AG10803 (cell line): ENCODE measurements around the gene ATP8A2.
"Not testable (repeated sequence)": the region's sequence is repeated elsewhere in the genome, so short reads cannot be mapped to it uniquely, and the experiment has no call there.

Experiments
- DNase-seq: peaks from one replicate; pipeline ENCODE4 v3.0.0; 2010; ENCODE audit warnings: low read depth
- H3K4me3 ChIP-seq: 2 replicates; pipeline ENCODE4 v1.5.1; 2011; ENCODE audit warnings: mild to moderate bottlenecking, low read length, control low read depth
- CTCF ChIP-seq: conservative IDR thresholded peaks from 2 replicates; pipeline ENCODE4 v1.5.1; 2011; ENCODE audit warnings: mild to moderate bottlenecking, low read length, control low read depth, inconsistent platforms

Gene ATP8A2

GRCh38 chr13:25807562-25807961, 435.8 kb downstream of the ATP8A2 start:
- DNase-seq, result no peak
- no peak for TF ChIP-seq CTCF
- H3K4me3 ChIP-seq, result no peak overlapping the region

- TF ChIP-seq CTCF, result no peak
- no peak for DNase-seq
- H3K4me3 ChIP-seq, result no peak overlapping the region
Measured at GRCh38 chr13:25811506-25811905, 439.7 kb downstream of the ATP8A2 start.

- DNase-seq, result no peak
- H3K4me3 ChIP-seq, result no peak overlapping the region
- no peak for TF ChIP-seq CTCF
Measured at GRCh38 chr13:25816239-25816638, 444.5 kb downstream of the ATP8A2 start.

- no peak overlapping the region for H3K4me3 ChIP-seq
- no peak for DNase-seq
- TF ChIP-seq CTCF, result no peak
Measured at GRCh38 chr13:25819856-25820530, 448.2 kb downstream of the ATP8A2 start.

- no peak for TF ChIP-seq CTCF
Measured at GRCh38 chr13:25821776-25822175, 450.0 kb downstream of the ATP8A2 start.

GRCh38 chr13:25827221-25827620, 455.4 kb downstream of the ATP8A2 start:
- not testable (repeated sequence) for H3K4me3 ChIP-seq, DNase-seq

More at GRCh38 chr13:25821776-25822175, 450.0 kb downstream of the ATP8A2 start:
- H3K4me3 ChIP-seq, result no peak overlapping the region
- DNase-seq, result no peak

- H3K4me3 ChIP-seq, result no peak overlapping the region
- TF ChIP-seq CTCF, result no peak
- no peak for DNase-seq
Measured at GRCh38 chr13:25827831-25828465, 456.2 kb downstream of the ATP8A2 start.
